Activated CD8-positive, alpha-beta memory T cell treated with anti-CD3 and anti-CD28 coated beads, Interleukin-2, amount 50 U/mL, for 1 hour (primary cell): ENCODE data around the gene TMEM74B.

Experiments
- DNase-seq: peaks from one replicate; pipeline ENCODE4 v3.0.0-alpha.2; 2020; ENCODE audit errors: extremely low read depth

The TMEM74B gene

GRCh38 chr20:1205802-1206201 lies 21.0 kb upstream of the TMEM74B start:
- DNase-seq, result no peak

- no peak for DNase-seq
These were observed 19.8 kb upstream of the TMEM74B start for GRCh38 chr20:1204576-1204975.

DNA sequence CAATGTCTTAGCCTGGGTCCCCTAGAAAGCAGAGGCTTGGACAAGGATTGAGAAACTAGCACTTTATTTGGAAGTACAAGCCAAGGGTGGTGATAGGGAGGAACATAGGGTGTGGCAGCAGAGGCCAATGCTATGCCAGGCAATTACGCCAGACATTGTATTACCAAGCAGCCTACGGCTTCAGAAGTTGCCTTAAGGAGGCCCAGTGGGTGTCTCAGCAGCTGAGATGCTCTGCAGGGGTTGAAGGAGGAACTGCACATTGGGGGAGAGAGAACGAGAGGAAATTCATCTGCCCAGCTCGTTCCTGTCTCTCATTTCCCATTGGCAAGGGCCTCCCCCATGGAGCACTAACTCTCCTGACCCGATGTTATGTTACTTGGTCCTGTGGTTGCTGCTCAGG lies 19.3 kb upstream of the TMEM74B start:
- DNase-seq, result no peak

DNA sequence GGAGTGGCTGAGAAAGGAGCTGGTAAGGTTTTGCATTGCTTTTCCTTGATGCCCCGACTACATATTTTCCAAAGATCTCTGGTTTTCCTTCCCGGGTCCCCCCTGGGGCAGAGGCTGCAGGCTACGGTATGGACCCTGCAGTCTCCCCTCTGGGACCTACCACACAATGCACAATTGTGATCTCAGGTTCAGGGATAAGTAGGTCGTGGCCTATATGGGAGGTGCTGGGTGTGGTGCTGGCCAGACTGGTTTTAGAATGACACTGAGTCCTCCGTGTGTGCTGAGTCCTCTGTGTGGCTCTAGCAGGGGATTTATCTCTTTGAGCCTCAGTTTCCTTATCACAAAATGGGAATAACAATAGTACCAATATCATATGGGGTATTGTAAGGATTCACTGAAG lies 18.8 kb upstream of the TMEM74B start:
- DNase-seq, result no peak

GRCh38 chr20:1202762-1203504 lies 18.2 kb upstream of the TMEM74B start, which contains the start of gene C20orf202:
TSS of gene C20orf202 (plus strand) at chr20:1203454. CDS start at chr20:1203586, 132 bp downstream.
- DNase-seq, result no peak

- no peak for DNase-seq
These were observed 15.2 kb upstream of the TMEM74B start for GRCh38 chr20:1199964-1200363.

DNA sequence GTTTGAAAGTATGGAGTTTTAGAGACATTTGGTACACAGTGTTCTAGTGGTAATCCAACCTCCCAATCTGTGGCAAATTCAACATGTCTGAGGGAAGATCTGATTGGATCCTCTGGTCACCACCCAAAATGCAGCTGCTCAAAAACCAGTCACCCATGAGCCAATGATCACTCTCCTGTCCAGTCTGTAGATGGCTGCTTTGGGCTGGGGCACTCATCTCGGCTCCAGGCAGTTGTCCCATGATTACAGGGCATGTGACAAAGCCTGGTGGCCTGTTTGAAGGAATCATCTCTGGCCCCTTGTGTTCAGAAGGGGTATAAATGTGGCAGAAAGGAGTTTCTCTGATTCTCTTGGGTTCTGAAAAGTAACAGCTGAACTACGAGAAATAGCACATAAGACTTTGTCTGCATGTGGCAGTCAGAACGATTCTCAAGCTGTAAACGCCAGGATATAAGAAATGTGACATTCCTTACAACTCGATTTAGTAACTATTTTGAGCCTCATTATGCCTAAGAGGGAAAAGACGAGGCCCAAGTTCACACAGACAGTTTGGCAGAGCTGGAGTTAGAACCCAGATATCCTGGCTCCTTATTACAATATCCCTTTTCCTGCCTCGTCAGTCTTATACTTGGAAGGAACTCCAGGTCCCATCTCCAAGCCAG lies 14.6 kb upstream of the TMEM74B start:
- no peak for DNase-seq

- no peak for DNase-seq
These were observed 14.0 kb upstream of the TMEM74B start for GRCh38 chr20:1198751-1199150.

DNA sequence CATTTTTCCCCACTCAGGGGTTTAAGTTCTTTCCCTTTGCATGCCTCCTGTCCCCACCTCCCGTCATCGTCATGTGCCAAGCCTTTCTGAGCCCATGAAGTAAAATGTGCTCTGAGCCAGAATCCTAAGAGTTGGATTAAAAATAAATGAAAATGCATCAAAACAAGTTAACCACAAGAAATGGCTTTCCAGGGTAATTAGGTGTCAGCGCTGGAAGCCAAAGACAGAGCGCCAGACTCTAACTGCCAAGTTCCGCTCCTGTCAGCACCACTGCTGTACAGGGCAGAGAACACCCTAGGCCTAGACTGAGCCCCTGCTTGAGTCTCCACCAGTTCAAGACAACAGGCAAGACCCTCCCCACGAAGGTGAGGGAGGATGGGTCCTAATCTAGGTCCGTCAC lies 13.0 kb upstream of the TMEM74B start:
- no peak for DNase-seq

DNA sequence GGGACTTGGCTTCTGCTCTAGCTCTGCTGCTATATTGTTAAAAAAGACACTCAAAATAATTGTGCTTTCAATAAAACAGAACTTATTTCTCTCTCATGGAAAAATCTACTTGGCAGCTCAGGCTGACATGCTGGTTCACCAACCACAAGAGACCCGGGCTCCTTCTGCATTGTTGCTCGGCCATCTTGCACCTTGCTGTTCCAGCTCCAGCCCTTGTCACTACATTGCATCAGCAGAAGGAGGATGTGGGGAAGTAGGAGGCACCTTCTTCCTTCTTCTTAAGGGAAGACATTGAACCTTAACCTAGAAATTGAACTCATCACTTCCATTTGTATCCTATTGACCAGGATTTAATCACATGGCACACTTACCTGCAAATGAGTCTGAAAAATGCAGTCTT lies 11.9 kb upstream of the TMEM74B start:
- no peak for DNase-seq

DNA sequence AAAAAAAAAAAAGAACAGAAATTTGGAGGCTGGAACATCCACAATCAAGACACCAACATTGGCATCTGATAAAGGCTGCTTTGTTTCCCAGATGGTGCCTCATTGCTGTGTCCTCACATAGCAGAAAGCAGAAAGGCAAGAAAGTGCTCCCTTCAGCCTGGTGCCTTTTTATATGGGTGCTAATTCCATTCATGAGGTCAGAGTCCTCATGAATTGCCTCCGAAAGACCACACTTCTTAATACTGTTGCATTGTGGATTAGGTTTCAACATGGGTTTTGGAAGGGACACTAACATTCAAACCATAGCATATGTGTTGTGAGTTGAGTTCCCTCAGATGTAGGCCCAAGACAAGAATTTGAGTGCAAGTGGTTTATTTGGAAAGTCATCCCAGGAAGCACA lies 10.4 kb upstream of the TMEM74B start:
- DNase-seq, result no peak

GRCh38 chr20:1191299-1191698 lies 6.5 kb upstream of the TMEM74B start:
- DNase-seq, result no peak

DNA sequence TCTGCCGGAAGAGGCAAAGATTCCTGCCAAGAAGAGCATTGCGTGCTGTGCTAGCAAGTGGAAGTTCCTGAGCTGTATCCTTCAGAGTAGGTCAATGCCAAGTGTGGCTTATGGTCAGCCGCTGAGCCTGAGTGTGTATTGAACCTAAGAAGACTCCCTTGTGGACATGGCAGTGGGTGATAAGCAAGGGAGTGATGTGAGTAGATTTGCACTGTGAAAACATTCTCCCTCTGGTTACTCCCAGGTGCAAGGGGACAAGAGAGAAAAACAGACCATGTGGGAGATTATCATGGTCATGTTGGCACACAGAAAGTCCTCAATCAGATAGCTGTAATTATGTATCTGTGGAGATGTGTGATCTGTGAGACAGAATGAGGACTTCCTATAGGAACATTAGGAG lies 6.1 kb upstream of the TMEM74B start:
- DNase-seq, result no peak

DNA sequence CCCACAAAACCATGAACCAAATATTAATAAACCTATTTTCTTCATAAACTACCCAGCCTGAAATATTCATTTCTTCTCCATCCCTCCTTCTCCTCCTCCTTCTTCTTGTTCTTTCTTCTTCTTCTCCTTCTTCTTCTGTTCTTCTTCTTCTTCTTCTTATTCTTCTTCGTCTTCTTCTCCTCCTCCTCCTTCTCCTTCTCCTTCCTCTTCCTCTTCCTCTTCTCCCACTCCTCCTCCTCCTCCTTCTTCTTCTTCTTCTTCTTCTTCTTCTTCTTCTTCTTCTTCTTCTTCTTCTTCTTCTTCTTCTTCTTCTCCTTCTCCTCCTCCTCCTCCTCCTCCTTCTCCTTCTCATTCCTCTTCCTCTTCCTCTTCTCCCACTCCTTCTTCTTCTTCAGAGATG lies 5.0 kb upstream of the TMEM74B start:
- DNase-seq, result no peak

DNA sequence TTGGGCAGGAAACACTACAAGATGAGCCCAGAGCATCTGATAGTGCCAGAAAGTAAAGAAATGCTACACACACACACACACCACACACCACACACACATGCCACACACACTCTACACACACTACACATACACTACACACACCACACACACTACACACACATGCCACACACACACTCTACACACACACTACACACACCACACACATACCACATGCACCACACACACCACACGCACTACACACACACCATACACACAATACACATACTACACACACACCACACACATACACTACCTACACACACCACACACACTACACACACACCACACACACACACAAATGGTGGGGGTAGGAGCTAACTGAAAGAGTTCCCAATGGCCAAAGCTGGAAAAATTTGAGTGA lies 3.6 kb upstream of the TMEM74B start:
- no peak for DNase-seq

- DNase-seq, result no peak
These were observed 2.9 kb upstream of the TMEM74B start for GRCh38 chr20:1187605-1188171.

GRCh38 chr20:1186367-1186991 lies 1.7 kb upstream of the TMEM74B start:
- no peak for DNase-seq

- no peak for DNase-seq
These were observed 1.1 kb upstream of the TMEM74B start for GRCh38 chr20:1185790-1186334.

- no peak for DNase-seq
These were observed 548 bp upstream of the TMEM74B start for GRCh38 chr20:1185316-1185741.

GRCh38 chr20:1184260-1184637 lies 532 bp downstream of the TMEM74B start:
- no peak for DNase-seq

- no peak for DNase-seq
These were observed 1.6 kb downstream of the TMEM74B start for GRCh38 chr20:1183153-1183552.

DNA sequence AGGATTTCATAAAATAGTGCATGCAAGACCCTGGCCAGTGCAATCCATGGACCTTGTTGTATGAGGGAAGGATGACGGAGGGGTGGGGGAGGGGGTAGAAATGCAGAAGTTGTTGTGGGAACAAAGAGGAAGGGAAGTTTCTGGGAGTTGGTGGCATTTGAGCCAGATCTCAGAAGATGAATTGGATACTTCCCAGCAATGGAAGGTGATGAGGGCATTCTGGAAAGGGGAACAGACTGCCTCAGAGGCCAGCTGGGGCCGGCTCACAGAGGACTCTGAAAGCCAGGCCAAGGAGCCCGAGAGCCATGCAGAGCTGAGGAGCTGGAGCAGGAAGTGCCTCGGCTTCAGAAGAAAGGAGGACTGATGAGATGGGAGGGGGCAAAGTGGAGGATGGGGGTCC lies 2.7 kb downstream of the TMEM74B start:
- no peak for DNase-seq
